GM12801 (cell line): ENCODE measurements around the gene MCC.

Experiments
- TF ChIP-seq, protein P1 (sequence below): IDR thresholded peaks from one replicate; pipeline ENCODE4 v1.5.1; 2011; ENCODE audit warnings: control low read depth; ENCODE audit not compliant: insufficient read length; ENCODE audit errors: extremely low read depth

The MCC gene

DNA sequence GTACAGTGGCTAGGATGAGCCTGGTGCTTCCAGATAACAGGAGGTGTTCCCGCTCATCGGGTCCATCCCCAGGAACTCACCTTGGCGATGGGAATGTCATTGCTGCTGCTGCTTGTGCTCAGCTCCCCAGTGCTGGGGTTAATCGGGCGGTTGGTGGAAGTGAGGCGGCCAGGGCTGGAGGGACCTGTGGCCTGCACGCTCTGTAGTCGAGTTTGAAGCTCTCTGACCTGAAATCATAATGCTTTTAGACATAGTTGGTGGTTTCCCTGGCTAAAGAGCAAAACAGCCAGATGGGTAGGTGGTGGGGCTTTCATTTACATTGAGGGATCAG, 403.2 kb downstream of the MCC start:
- TF ChIP-seq, protein P1, sequence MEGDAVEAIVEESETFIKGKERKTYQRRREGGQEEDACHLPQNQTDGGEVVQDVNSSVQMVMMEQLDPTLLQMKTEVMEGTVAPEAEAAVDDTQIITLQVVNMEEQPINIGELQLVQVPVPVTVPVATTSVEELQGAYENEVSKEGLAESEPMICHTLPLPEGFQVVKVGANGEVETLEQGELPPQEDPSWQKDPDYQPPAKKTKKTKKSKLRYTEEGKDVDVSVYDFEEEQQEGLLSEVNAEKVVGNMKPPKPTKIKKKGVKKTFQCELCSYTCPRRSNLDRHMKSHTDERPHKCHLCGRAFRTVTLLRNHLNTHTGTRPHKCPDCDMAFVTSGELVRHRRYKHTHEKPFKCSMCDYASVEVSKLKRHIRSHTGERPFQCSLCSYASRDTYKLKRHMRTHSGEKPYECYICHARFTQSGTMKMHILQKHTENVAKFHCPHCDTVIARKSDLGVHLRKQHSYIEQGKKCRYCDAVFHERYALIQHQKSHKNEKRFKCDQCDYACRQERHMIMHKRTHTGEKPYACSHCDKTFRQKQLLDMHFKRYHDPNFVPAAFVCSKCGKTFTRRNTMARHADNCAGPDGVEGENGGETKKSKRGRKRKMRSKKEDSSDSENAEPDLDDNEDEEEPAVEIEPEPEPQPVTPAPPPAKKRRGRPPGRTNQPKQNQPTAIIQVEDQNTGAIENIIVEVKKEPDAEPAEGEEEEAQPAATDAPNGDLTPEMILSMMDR: no peak

GRCh38 chr5:113084402-113085083, 403.7 kb downstream of the MCC start:
- TF ChIP-seq, protein P1: no peak

- TF ChIP-seq, protein P1: no peak
These were observed 404.8 kb downstream of the MCC start for GRCh38 chr5:113083481-113083880.

DNA sequence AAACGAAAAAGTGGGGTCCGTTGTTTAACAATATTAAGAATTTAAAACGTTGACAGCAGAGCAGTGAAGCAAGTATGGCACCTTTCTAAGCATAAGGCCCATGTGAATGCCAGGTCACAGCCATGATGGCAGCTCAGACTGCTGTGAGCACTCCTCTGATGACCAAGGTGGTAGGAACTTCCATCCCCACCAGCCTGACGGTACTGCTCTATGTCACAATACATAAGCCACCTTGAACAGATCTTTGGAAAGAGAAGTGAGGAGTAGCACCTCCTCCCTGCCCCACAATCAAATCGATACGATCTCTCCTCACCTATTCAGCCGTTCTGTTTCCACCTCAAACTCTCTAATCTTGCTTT, 405.7 kb downstream of the MCC start:
- TF ChIP-seq, protein P1: no peak

- TF ChIP-seq, protein P1: no peak
These were observed 406.2 kb downstream of the MCC start for GRCh38 chr5:113081881-113082546.

DNA sequence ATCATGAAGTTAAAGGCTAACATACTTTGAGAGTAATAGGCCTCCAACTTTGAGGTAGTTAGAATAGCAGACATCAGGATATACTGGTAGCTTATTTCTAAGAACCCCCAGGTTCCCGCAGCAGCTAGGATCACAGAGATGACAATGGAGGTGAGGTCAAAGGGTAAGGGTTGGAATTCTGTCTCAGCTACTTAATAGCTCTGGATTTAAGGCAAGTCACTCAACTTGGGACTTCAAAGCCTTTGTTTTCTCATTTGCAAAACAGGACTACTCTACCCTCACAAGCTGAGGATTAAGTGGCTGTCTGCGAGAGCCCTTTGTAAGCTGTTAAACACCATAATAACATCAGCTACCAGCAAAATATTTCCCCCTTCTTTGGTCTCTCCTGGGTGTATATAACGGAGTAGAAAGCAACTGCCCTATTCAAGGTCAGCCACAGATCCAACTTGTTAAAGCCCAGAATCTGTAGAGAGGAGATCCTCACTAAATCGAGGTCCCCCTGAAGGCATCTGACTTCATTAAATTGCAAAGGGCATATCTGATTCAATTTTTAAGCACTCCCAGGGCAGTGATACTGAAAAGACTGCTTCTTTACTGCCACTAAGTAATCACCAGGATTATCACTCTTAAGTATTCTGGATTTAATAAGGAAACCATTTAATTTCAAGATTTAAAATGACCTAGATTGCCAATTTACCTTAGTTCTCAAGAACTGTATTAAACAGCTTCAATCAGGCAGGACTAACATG, 407.0 kb downstream of the MCC start:
- TF ChIP-seq, protein P1: no peak

GRCh38 chr5:113075019-113075418, 413.2 kb downstream of the MCC start:
- TF ChIP-seq, protein P1: no peak
